ENCODE results near the gene GFY. TPM values are rescaled to one million over a fixed set of nuclear protein-coding genes. Genes with fewer than 3 reads are reported as not detected.
"Not testable (repeated sequence)": the region's sequence is repeated elsewhere in the genome, so short reads cannot be mapped to it uniquely, and the experiment has no call there.

Gene GFY
- total RNA-seq, 1 experiment from 2014 or later, result 0.34 TPM

GRCh38 chr19:49442354-49442753 is 17.2 kb downstream of the GFY start:
- H3K9me3 ChIP-seq (ENCODE audit: low read length), result no peaks in the 10 kb centered on the region
- peaks cover 10% of the 10 kb centered on the region; the same call in 1 of the 2 replicates for H3K36me3 ChIP-seq (ENCODE audit: insufficient read depth, low read length)
- H3K9ac ChIP-seq (ENCODE audit: low read length), result peak overlapping the region; percentile 81
- peak overlapping the region; percentile 76 for H3K4me3 ChIP-seq (ENCODE audit: low read length)
- H3K4me2 ChIP-seq (ENCODE audit: low read depth, low read length, poor library complexity, severe bottlenecking), result peak overlapping the region; percentile 94
- peak overlapping the region; percentile 18; the same call in 1 of the 2 replicates for H2AFZ ChIP-seq (ENCODE audit: low read length)
- no peaks in the 10 kb centered on the region for H4K20me1 ChIP-seq (ENCODE audit: insufficient read depth, low read depth, low read length)
- H3K27me3 ChIP-seq (ENCODE audit: low read length), result no peaks in the 10 kb centered on the region
- no peak overlapping the region for H3K27ac ChIP-seq (ENCODE audit: low read length)
- peak; percentile 83 for DNase-seq
- no peaks in the 10 kb centered on the region for H3K79me2 ChIP-seq (ENCODE audit: low read length)
- H3K9me2 ChIP-seq (replicated peaks; ENCODE audit: insufficient read depth, low read length), result no peaks in the 10 kb centered on the region
- H3K4me1 ChIP-seq (ENCODE audit: low read length), result peaks cover 25% of the 10 kb centered on the region

GRCh38 chr19:49442771-49443365 is 17.7 kb downstream of the GFY start:
- Histone ChIP-seq H3K36me3 (ENCODE audit: insufficient read depth, low read length) (peaks cover 10% of the 10 kb centered on the region; the same call in 1 of the 2 replicates), H2AFZ (ENCODE audit: low read length) (peak overlapping the region; percentile 98), H3K4me3 (ENCODE audit: low read length) (peak overlapping the region; percentile 76), H3K27me3 (ENCODE audit: low read length) (no peaks in the 10 kb centered on the region), H3K9me3 (ENCODE audit: low read length) (no peaks in the 10 kb centered on the region), H3K79me2 (ENCODE audit: low read length) (no peaks in the 10 kb centered on the region), H3K9me2 (replicated peaks; ENCODE audit: insufficient read depth, low read length) (no peaks in the 10 kb centered on the region), H3K4me1 (ENCODE audit: low read length) (peaks cover 28% of the 10 kb centered on the region), H3K4me2 (ENCODE audit: low read depth, low read length, poor library complexity, severe bottlenecking) (peak overlapping the region; percentile 94), H3K9ac (ENCODE audit: low read length) (peak overlapping the region; percentile 81), H4K20me1 (ENCODE audit: insufficient read depth, low read depth, low read length) (0 out of 2 replicates have a peak, but pooled peaks cover 2% of the 10 kb centered on the region), H3K27ac (ENCODE audit: low read length) (peak overlapping the region; percentile 78)
- peak; percentile 90 for DNase-seq

GRCh38 chr19:49443366-49444099 is 18.3 kb downstream of the GFY start:
- no peaks in the 10 kb centered on the region for H3K9me3 ChIP-seq (ENCODE audit: low read length)
- peak overlapping the region; percentile 81 for H3K9ac ChIP-seq (ENCODE audit: low read length)
- peak overlapping the region; percentile 94 for H3K4me2 ChIP-seq (ENCODE audit: low read depth, low read length, poor library complexity, severe bottlenecking)
- no peaks in the 10 kb centered on the region for H3K27me3 ChIP-seq (ENCODE audit: low read length)
- peak overlapping the region; percentile 76 for H3K4me3 ChIP-seq (ENCODE audit: low read length)
- 0 out of 2 replicates have a peak, but pooled peaks cover 3% of the 10 kb centered on the region for H4K20me1 ChIP-seq (ENCODE audit: insufficient read depth, low read depth, low read length)
- H3K27ac ChIP-seq (ENCODE audit: low read length), result peak overlapping the region; percentile 78
- H3K4me1 ChIP-seq (ENCODE audit: low read length), result peaks cover 28% of the 10 kb centered on the region
- H3K9me2 ChIP-seq (replicated peaks; ENCODE audit: insufficient read depth, low read length), result no peaks in the 10 kb centered on the region
- DNase-seq, result peak; percentile 99
- H3K79me2 ChIP-seq (ENCODE audit: low read length), result no peaks in the 10 kb centered on the region
- peaks cover 12% of the 10 kb centered on the region; the same call in 1 of the 2 replicates for H3K36me3 ChIP-seq (ENCODE audit: insufficient read depth, low read length)
- H2AFZ ChIP-seq (ENCODE audit: low read length), result peak overlapping the region; percentile 98

GRCh38 chr19:49444100-49444700 is 19.0 kb downstream of the GFY start:
- not testable (repeated sequence) for H3K4me2 ChIP-seq (ENCODE audit: low read depth, low read length, poor library complexity, severe bottlenecking); H2AFZ ChIP-seq (ENCODE audit: low read length); H3K9me3 ChIP-seq (ENCODE audit: low read length); H4K20me1 ChIP-seq (ENCODE audit: insufficient read depth, low read depth, low read length); H3K27ac ChIP-seq (ENCODE audit: low read length); H3K9me2 ChIP-seq (replicated peaks; ENCODE audit: insufficient read depth, low read length); H3K4me3 ChIP-seq (ENCODE audit: low read length); H3K9ac ChIP-seq (ENCODE audit: low read length); H3K79me2 ChIP-seq (ENCODE audit: low read length); H3K27me3 ChIP-seq (ENCODE audit: low read length)
- peak; percentile 72 for DNase-seq
- Histone ChIP-seq H3K4me1 (ENCODE audit: low read length) (peaks cover 28% of the 10 kb centered on the region), H3K36me3 (ENCODE audit: insufficient read depth, low read length) (peaks cover 18% of the 10 kb centered on the region; the same call in 1 of the 2 replicates)

GRCh38 chr19:49445997-49446396 is 20.8 kb downstream of the GFY start:
- no peak overlapping the region for H2AFZ ChIP-seq (ENCODE audit: low read length)
- H3K79me2 ChIP-seq (ENCODE audit: low read length), result peaks cover 17% of the 10 kb centered on the region
- no peaks in the 10 kb centered on the region for H3K9me3 ChIP-seq (ENCODE audit: low read length)
- peaks cover 31% of the 10 kb centered on the region for H3K4me1 ChIP-seq (ENCODE audit: low read length)
- DNase-seq, result no peak
- H3K4me2 ChIP-seq (ENCODE audit: low read depth, low read length, poor library complexity, severe bottlenecking), result no peak overlapping the region
- H3K9ac ChIP-seq (ENCODE audit: low read length), result no peak overlapping the region
- H3K4me3 ChIP-seq (ENCODE audit: low read length), result no peak overlapping the region
- peaks cover 26% of the 10 kb centered on the region; the same call in 1 of the 2 replicates for H3K36me3 ChIP-seq (ENCODE audit: insufficient read depth, low read length)
- no peaks in the 10 kb centered on the region for H3K9me2 ChIP-seq (replicated peaks; ENCODE audit: insufficient read depth, low read length)
- H3K27ac ChIP-seq (ENCODE audit: low read length), result no peak overlapping the region
- H4K20me1 ChIP-seq (ENCODE audit: insufficient read depth, low read depth, low read length), result 0 out of 2 replicates have a peak, but pooled peaks cover 3% of the 10 kb centered on the region
- no peaks in the 10 kb centered on the region for H3K27me3 ChIP-seq (ENCODE audit: low read length)

- DNase-seq, result peak; percentile 97
Measured at GRCh38 chr19:49447485-49448431, 22.6 kb downstream of the GFY start.

GRCh38 chr19:49448432-49448786 is 23.2 kb downstream of the GFY start:
- Histone ChIP-seq H3K4me1 (ENCODE audit: low read length) (peaks cover 31% of the 10 kb centered on the region), H3K9me3 (ENCODE audit: low read length) (no peaks in the 10 kb centered on the region), H3K27ac (ENCODE audit: low read length) (no peak overlapping the region), H3K27me3 (ENCODE audit: low read length) (no peaks in the 10 kb centered on the region), H3K79me2 (ENCODE audit: low read length) (peaks cover 22% of the 10 kb centered on the region), H3K4me3 (ENCODE audit: low read length) (no peak overlapping the region), H4K20me1 (ENCODE audit: insufficient read depth, low read depth, low read length) (0 out of 2 replicates have a peak, but pooled peaks cover 3% of the 10 kb centered on the region), H3K9me2 (replicated peaks; ENCODE audit: insufficient read depth, low read length) (no peaks in the 10 kb centered on the region), H3K4me2 (ENCODE audit: low read depth, low read length, poor library complexity, severe bottlenecking) (no peak overlapping the region), H3K36me3 (ENCODE audit: insufficient read depth, low read length) (peaks cover 26% of the 10 kb centered on the region; the same call in 1 of the 2 replicates), H3K9ac (ENCODE audit: low read length) (no peak overlapping the region), H2AFZ (ENCODE audit: low read length) (no peak overlapping the region)
- DNase-seq, result no peak

More at GRCh38 chr19:49447485-49448431, 22.6 kb downstream of the GFY start:
- Histone ChIP-seq H3K4me1 (ENCODE audit: low read length) (peaks cover 35% of the 10 kb centered on the region), H3K9me2 (replicated peaks; ENCODE audit: insufficient read depth, low read length) (no peaks in the 10 kb centered on the region), H3K9me3 (ENCODE audit: low read length) (no peaks in the 10 kb centered on the region), H3K27me3 (ENCODE audit: low read length) (no peaks in the 10 kb centered on the region), H3K4me2 (ENCODE audit: low read depth, low read length, poor library complexity, severe bottlenecking) (no peak overlapping the region), H3K4me3 (ENCODE audit: low read length) (no peak overlapping the region), H4K20me1 (ENCODE audit: insufficient read depth, low read depth, low read length) (0 out of 2 replicates have a peak, but pooled peaks cover 3% of the 10 kb centered on the region), H2AFZ (ENCODE audit: low read length) (no peak overlapping the region), H3K79me2 (ENCODE audit: low read length) (peaks cover 22% of the 10 kb centered on the region), H3K9ac (ENCODE audit: low read length) (no peak overlapping the region), H3K27ac (ENCODE audit: low read length) (no peak overlapping the region), H3K36me3 (ENCODE audit: insufficient read depth, low read length) (peaks cover 26% of the 10 kb centered on the region; the same call in 1 of the 2 replicates)

Measured in Karpas-422 (cell line).